Suprapubic skin (tissue), 4 donors: ENCODE results near the gene CPNE5. TPM values are rescaled to one million over a fixed set of nuclear protein-coding genes. Genes with fewer than 3 reads are reported as not detected.
A peak's percentile ranks its signal among the peaks of the same experiment; 100 is the strongest.

ENCODE experiments used
- DNase-seq, 2 donors: peaks; one replicate each; pipeline ENCODE4 v3.0.0-alpha.2; 2019; ENCODE audit warnings: low spot score in 2 of 2
- H3K27ac ChIP-seq: fragments of 200-600 bp; sonication (generic); one replicate; pipeline ENCODE4 v1.5.1; 2019
- H3K27me3 ChIP-seq: fragments of 200-600 bp; sonication (generic); one replicate; pipeline ENCODE4 v1.5.1; 2019
- H3K36me3 ChIP-seq: fragments of 200-600 bp; sonication (generic); one replicate; pipeline ENCODE4 v1.5.1; 2019
- H3K4me1 ChIP-seq: fragments of 200-600 bp; sonication (generic); one replicate; pipeline ENCODE4 v1.5.1; 2019
- H3K4me3 ChIP-seq: fragments of 200-600 bp; sonication (generic); one replicate; pipeline ENCODE4 v1.5.1; 2019; ENCODE audit warnings: mild to moderate bottlenecking
- H3K9me3 ChIP-seq: fragments of 200-600 bp; sonication (generic); one replicate; pipeline ENCODE4 v1.5.1; 2019
- CTCF ChIP-seq, 2 donors: fragments of 200-600 bp in 1 of 2; fragments of 450-650 bp in 1 of 2; sonication (generic) in 1 of 2; IDR thresholded peaks; one replicate each; pipeline ENCODE4 v1.5.1; 2016 to 2019; ENCODE audit warnings: antibody characterized with exemption in 2 of 2, mild to moderate bottlenecking in 1 of 2, moderate library complexity in 1 of 2
- EP300 ChIP-seq: sonication (generic); formaldehyde crosslinking; IDR thresholded peaks from one replicate; pipeline ENCODE4 v1.6.1; 2017; ENCODE audit warnings: antibody characterized with exemption
- POLR2A ChIP-seq, 2 donors: fragments of 450-650 bp; IDR thresholded peaks; one replicate each; pipeline ENCODE4 v1.6.1; 2017; ENCODE audit warnings: antibody characterized with exemption in 2 of 2, mild to moderate bottlenecking in 2 of 2, moderate library complexity in 2 of 2
- POLR2AphosphoS5 ChIP-seq, 3 donors: sonication (generic); formaldehyde crosslinking; IDR thresholded peaks; one replicate each; pipeline ENCODE4 v1.6.1; 2017; ENCODE audit warnings: antibody characterized with exemption in 3 of 3
- WGBS: methylation state at CpG from one replicate; pipeline ENCODE4 v1.1.5; 2018; 5-methylcytosine and 5-hydroxymethylcytosine counted together
- total RNA-seq, 4 donors: library from RNA; depleted of rRNA; stranded (reverse); fragments of >200 nt; gene quantifications; one replicate each; pipeline ENCODE4 v1.1.0, GENCODE V29; 2016

CPNE5 gene
- total RNA-seq, 4 donors from 2014 or later, result 0.48 to 1.2 (median 0.90) TPM

- DNase-seq, result no peak
- 86% methylated on average over 17 of the region's 19 CpGs for WGBS
- Histone ChIP-seq H3K27me3 (no peaks in the 10 kb centered on the region), H3K4me3 (no peak overlapping the region), H3K4me1 (peaks cover 45% of the 10 kb centered on the region), H3K27ac (peak overlapping the region; percentile 57), H3K36me3 (no peaks in the 10 kb centered on the region), H3K9me3 (no peaks in the 10 kb centered on the region)
- no peak for TF ChIP-seq POLR2AphosphoS5 (IDR thresholded peaks at IDR 0.05)
- no peak for TF ChIP-seq POLR2A (IDR thresholded peaks at IDR 0.05)
- no peak for TF ChIP-seq EP300
- no peak for TF ChIP-seq CTCF (IDR thresholded peaks at IDR 0.05)
These were observed 12.6 kb downstream of the CPNE5 start for GRCh38 chr6:36826520-36827227.

GRCh38 chr6:36825994-36826393, 13.2 kb downstream of the CPNE5 start:
- peaks cover 48% of the 10 kb centered on the region for H3K4me1 ChIP-seq
- no peak overlapping the region for H3K4me3 ChIP-seq
- no peak for DNase-seq
- no peak overlapping the region for H3K27ac ChIP-seq
- no peaks in the 10 kb centered on the region for H3K36me3 ChIP-seq
- H3K27me3 ChIP-seq, result no peaks in the 10 kb centered on the region
- H3K9me3 ChIP-seq, result no peaks in the 10 kb centered on the region
- TF ChIP-seq POLR2AphosphoS5 (IDR thresholded peaks at IDR 0.05), result no peak
- TF ChIP-seq EP300, result no peak
- TF ChIP-seq CTCF (IDR thresholded peaks at IDR 0.05), result no peak
- no peak for TF ChIP-seq POLR2A (IDR thresholded peaks at IDR 0.05)
- 94% methylated on average over 8 of the region's 8 CpGs for WGBS

- Histone ChIP-seq H3K27ac (no peak overlapping the region), H3K9me3 (no peaks in the 10 kb centered on the region), H3K27me3 (no peaks in the 10 kb centered on the region), H3K4me3 (no peak overlapping the region), H3K36me3 (no peaks in the 10 kb centered on the region), H3K4me1 (peaks cover 47% of the 10 kb centered on the region)
- WGBS, result 86% methylated on average over 6 of the region's 6 CpGs
- no peak for DNase-seq
- TF ChIP-seq CTCF (IDR thresholded peaks at IDR 0.05) (no peak), EP300 (no peak), POLR2A (IDR thresholded peaks at IDR 0.05) (no peak), POLR2AphosphoS5 (IDR thresholded peaks at IDR 0.05) (no peak)
These were observed 13.8 kb downstream of the CPNE5 start for GRCh38 chr6:36825452-36825851.

GRCh38 chr6:36824253-36824652, 15.0 kb downstream of the CPNE5 start:
- Histone ChIP-seq H3K36me3 (no peaks in the 10 kb centered on the region), H3K27me3 (no peaks in the 10 kb centered on the region), H3K4me3 (no peak overlapping the region), H3K4me1 (peaks cover 37% of the 10 kb centered on the region), H3K9me3 (no peaks in the 10 kb centered on the region), H3K27ac (no peak overlapping the region)
- 72% methylated on average over 7 of the region's 7 CpGs for whole genome bisulfite sequencing
- no peak for DNase-seq
- TF ChIP-seq POLR2AphosphoS5 (IDR thresholded peaks at IDR 0.05), result no peak

GRCh38 chr6:36823421-36824096, 15.7 kb downstream of the CPNE5 start:
- no peak for DNase-seq
- Histone ChIP-seq H3K4me3 (no peak overlapping the region), H3K27ac (no peak overlapping the region), H3K9me3 (no peaks in the 10 kb centered on the region), H3K27me3 (no peaks in the 10 kb centered on the region), H3K36me3 (no peaks in the 10 kb centered on the region), H3K4me1 (peaks cover 32% of the 10 kb centered on the region)
- 74% methylated on average over 6 of the region's 12 CpGs for WGBS
- TF ChIP-seq POLR2A (IDR thresholded peaks at IDR 0.05), result no peak
- no peak for TF ChIP-seq POLR2AphosphoS5 (IDR thresholded peaks at IDR 0.05)
- TF ChIP-seq EP300, result no peak
- no peak for TF ChIP-seq CTCF (IDR thresholded peaks at IDR 0.05)
